GM12878 (cell line): ENCODE results near the gene PSMD11. TPM values are rescaled to one million over a fixed set of nuclear protein-coding genes. Genes with fewer than 3 reads are reported as not detected.

Experiments used
- ATAC-seq: fragments of 200-7000 bp; cut with Tn5 transposase; 3 replicates; pipeline ENCODE4 v1.9.1; 2020; ENCODE audit warnings: mild to moderate bottlenecking, moderate library complexity
- BruUV-seq: library from RNA; stranded (reverse); fragments of 400-500 nt; replicated peaks from 2 replicates; lab custom pipeline; 2021; lab: Mats Ljungman, UMichigan
- CTCF ChIA-PET: fragments of 300-600 bp; sonication (Branson Sonifier 250); formaldehyde crosslinking; extraction: SDS; loops from one replicate; lab custom pipeline; 2021; ENCODE audit warnings: inconsistent platforms; lab: Yijun Ruan, JAX
- POLR2A ChIA-PET: fragments of 350-600 bp; formaldehyde crosslinking; extraction: SDS; loops from one replicate; lab custom pipeline; 2021; ENCODE audit warnings: inconsistent platforms; lab: Charles Lee
- RAD21 ChIA-PET: fragments of 300-600 bp; sonication (Branson Sonifier 250); formaldehyde crosslinking; loops from one replicate; lab custom pipeline; 2023; ENCODE audit warnings: antibody characterized with exemption; ENCODE audit not compliant: unreplicated experiment; lab: Charles Lee
- SMC1A ChIA-PET: fragments of 300-600 bp; sonication (Branson Sonifier 250); formaldehyde crosslinking; loops from one replicate; lab custom pipeline; 2023; ENCODE audit not compliant: unreplicated experiment, uncharacterized antibody; lab: Charles Lee
- DNase-seq: peaks from one replicate; pipeline ENCODE4 v3.0.0-alpha.2; 2011; ENCODE audit warnings: low read depth, low spot score
- FAIRE-seq: peaks from 3 replicates; lab custom pipeline; 2011; peaks lifted over from hg19 to GRCh38; lab: Jason Lieb, UNC
- H2AFZ ChIP-seq: 2 replicates; pipeline ENCODE4 v1.6.0; 2011; ENCODE audit warnings: low read depth, low read length, control low read depth; ENCODE audit not compliant: control insufficient read depth
- H3K27ac ChIP-seq: 2 replicates; pipeline ENCODE4 v1.5.1; 2011; ENCODE audit warnings: control low read depth; ENCODE audit not compliant: control insufficient read depth, insufficient read depth
- H3K27me3 ChIP-seq, 2 experiments: replicated peaks in 1 of 2; 2 replicates each; pipeline versions ENCODE4 v1.6.0 to v1.6.1; 2011; ENCODE audit warnings: low read length in 1 of 2; ENCODE audit not compliant: control insufficient read depth in 2 of 2, insufficient read depth in 2 of 2
- H3K36me3 ChIP-seq, 2 experiments: 2 replicates each; pipeline ENCODE4 v1.5.1; 2011; ENCODE audit warnings: low read length in 1 of 2; ENCODE audit not compliant: control insufficient read depth in 2 of 2, insufficient read depth in 2 of 2
- H3K4me1 ChIP-seq: 2 replicates; pipeline ENCODE4 v1.6.1; 2011; ENCODE audit warnings: mild to moderate bottlenecking, low read length, moderate library complexity, mixed read lengths; ENCODE audit not compliant: control insufficient read depth, insufficient read depth
- H3K4me2 ChIP-seq: 2 replicates; pipeline ENCODE4 v1.6.0; 2011; ENCODE audit warnings: control low read depth; ENCODE audit not compliant: control insufficient read depth, insufficient read depth
- H3K4me3 ChIP-seq: fragments of 200-600 bp; sonication (generic); 2 replicates; pipeline ENCODE4 v1.5.1; 2016
- H3K79me2 ChIP-seq: 2 replicates; pipeline ENCODE4 v1.6.0; 2011; ENCODE audit warnings: low read length; ENCODE audit not compliant: control insufficient read depth, insufficient read depth
- H3K9ac ChIP-seq: 2 replicates; pipeline ENCODE4 v1.8.0; 2011; ENCODE audit warnings: low read length, control low read depth, mixed read lengths; ENCODE audit not compliant: control insufficient read depth, insufficient read depth
- H3K9me3 ChIP-seq: replicated peaks from 3 replicates; pipeline ENCODE4 v1.5.1; 2011; ENCODE audit warnings: mild to moderate bottlenecking, low read length; ENCODE audit not compliant: control insufficient read depth, insufficient read depth
- H4K20me1 ChIP-seq: 2 replicates; pipeline ENCODE4 v1.6.0; 2011; ENCODE audit not compliant: control insufficient read depth, insufficient read depth
- ASH2L ChIP-seq: fragments of 300-600, 200-600 bp; sonication (generic); IDR thresholded peaks from 2 replicates; pipeline ENCODE4 v1.6.1; 2017; ENCODE audit warnings: low read depth, mild to moderate bottlenecking, borderline replicate concordance
- EP300 ChIP-seq, 2 experiments: fragments of 150-350 bp in 1 of 2; IDR thresholded peaks; 2 replicates each; pipeline ENCODE4 v1.6.1; 2011 to 2012; ENCODE audit warnings: low read depth in 2 of 2, low read length in 2 of 2, borderline replicate concordance in 1 of 2, improper control_type of control experiment in 1 of 2, inconsistent platforms in 1 of 2; ENCODE audit not compliant: control insufficient read depth in 1 of 2
- HDGF ChIP-seq: fragments of 450-650 bp; IDR thresholded peaks from 2 replicates; pipeline ENCODE4 v1.6.1; 2016; ENCODE audit warnings: antibody characterized with exemption
- PML ChIP-seq: IDR thresholded peaks from 2 replicates; pipeline ENCODE4 v1.6.1; 2012; ENCODE audit warnings: low read length, inconsistent platforms
- RB1 ChIP-seq: fragments of 450-650 bp; formaldehyde crosslinking; IDR thresholded peaks from 2 replicates; pipeline ENCODE4 v1.6.1; 2017; ENCODE audit warnings: mild to moderate bottlenecking, borderline replicate concordance
- RFX5 ChIP-seq: IDR thresholded peaks from 2 replicates; pipeline ENCODE4 v1.6.1; 2011; ENCODE audit warnings: low read depth, low read length, improper control_type of control experiment
- SMARCA5 ChIP-seq: fragments of 450-650 bp; IDR thresholded peaks from 2 replicates; pipeline ENCODE4 v1.6.1; 2017; ENCODE audit warnings: mild to moderate bottlenecking
- WGBS: methylation state at CpG from one replicate; pipeline ENCODE4 v1.1.6; 2016; ENCODE audit warnings: low lambda C conversion rate; ENCODE audit not compliant: insufficient replicate concordance, insufficient coverage; ENCODE audit errors: missing lambda C conversion rate; 5-methylcytosine and 5-hydroxymethylcytosine counted together
- in situ Hi-C: fragments of 300-500 bp; cut with MboI; formaldehyde crosslinking; loops from 9 replicates; pipeline ENCODE4 v1.14.3; 2018; ENCODE audit warnings: mixed read lengths
- intact Hi-C: fragments of 100-400 bp; cut with micrococcal nuclease; formaldehyde crosslinking; loops from one replicate; pipeline ENCODE4 v1.14.2; 2022; ENCODE audit not compliant: unreplicated experiment
- polyA plus RNA-seq, 11 experiments: library from polyadenylated mRNA; depleted of rRNA in 4 of 11; unstranded in 6 of 11; stranded (reverse) in 5 of 11; fragments of >200 nt; fragmentation: Nextera tagmentation in 4 of 11; fragmentation: Illumina TruSeq in 1 of 11; extraction: Ambion mirVana in 4 of 11; extraction: Trizol in 1 of 11; gene quantifications; 1 replicate in 1 of 11; 2 replicates in 10 of 11; pipeline versions ENCODE4 v1.2.1 to v1.2.3, GENCODE V29; 2011 to 2016; ENCODE audit warnings: inconsistent platforms in 2 of 11, missing spikeins in 2 of 11, low read depth in 1 of 11
- total RNA-seq, 4 experiments: library from RNA; depleted of rRNA in 3 of 4; stranded (reverse); fragments of >200 nt in 3 of 4; fragmentation: Illumina TruSeq in 1 of 4; extraction: Trizol in 1 of 4; gene quantifications; 2 replicates each; pipeline versions ENCODE4 v1.2.1 to v1.2.3, GENCODE V29; 2013 to 2021
- TF ChIP-seq, protein P1 (sequence below): IDR thresholded peaks from 2 replicates; pipeline ENCODE4 v1.6.1; 2011; ENCODE audit warnings: borderline replicate concordance, low read depth, mild to moderate bottlenecking, moderate library complexity, low read length; ENCODE audit not compliant: insufficient read depth, poor library complexity, severe bottlenecking

The PSMD11 gene
- total and polyA plus RNA-seq, 10 of the 15 experiments (the other 5 are each of a cell fraction or from before 2014, with no cell fraction given), result 84.1 to 319 (median 120) TPM

DNA sequence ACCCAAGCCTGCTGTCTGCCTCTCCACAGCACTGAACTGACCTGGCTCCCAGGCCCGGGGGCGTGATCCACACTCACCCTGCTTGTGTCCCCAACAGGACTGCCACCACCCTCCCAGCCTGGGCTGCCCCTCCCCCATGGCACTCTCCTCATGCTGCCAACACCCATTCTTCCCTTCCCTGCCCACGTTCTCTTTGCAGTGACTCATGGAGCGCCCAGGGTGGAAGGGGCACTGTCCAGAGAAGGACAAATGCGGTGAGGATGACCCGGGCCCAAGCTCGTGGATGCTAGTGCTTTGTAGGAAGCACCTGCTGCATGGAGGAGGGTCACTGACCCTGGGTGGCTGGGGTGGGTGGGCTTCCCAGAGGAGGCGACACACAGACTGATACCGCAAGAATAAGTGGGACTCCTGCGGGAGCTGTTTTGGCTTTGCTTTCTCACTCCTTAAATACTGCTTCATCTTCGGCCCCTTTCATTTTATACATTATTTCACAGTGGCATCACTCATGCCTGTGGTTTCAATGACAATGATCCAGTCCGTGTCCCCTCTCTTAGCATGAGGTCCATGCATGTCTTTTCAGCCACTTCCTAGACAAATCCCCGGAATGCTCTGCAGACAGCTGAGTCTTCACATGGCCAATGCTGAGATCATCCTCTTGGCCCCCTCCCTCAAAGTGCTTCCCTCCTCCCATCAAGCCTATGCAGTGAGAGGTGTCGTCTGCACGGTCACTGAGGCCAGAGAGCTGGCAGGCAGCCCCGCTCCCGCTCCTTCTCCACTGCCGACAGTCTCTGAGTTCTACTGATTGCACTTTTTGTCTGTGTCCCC, 60.1 kb downstream of the PSMD11 start:
- in situ Hi-C loops (no loop called here), intact Hi-C loops (no loop called here)
- Histone ChIP-seq H3K27me3 (no peaks in the 10 kb centered on the region), H3K27ac (peak overlapping the region; percentile 87), H3K9me3 (no peaks in the 10 kb centered on the region), H3K4me2 (peak overlapping the region; percentile 63), H4K20me1 (no peaks in the 10 kb centered on the region), H3K4me1 (peaks cover 27% of the 10 kb centered on the region), H3K9ac (peak overlapping the region; percentile 69), H3K4me3 (no peak overlapping the region), H2AFZ (no peak overlapping the region), H3K79me2 (no peaks in the 10 kb centered on the region), H3K36me3 (no peaks in the 10 kb centered on the region; a peak in 1 of 4 replicates)
- ChIA-PET POLR2A (interaction anchor here (0.8 to 18.8 kb wide), 7 partner anchors 8 to 62 kb away, joined by 3 to 308 read pairs (median 8); partner anchors contain the start of gene CDK5R1), RAD21 (interaction anchor here (0.6 to 3.0 kb wide), 18 partner anchors 7 to 154 kb away, joined by 3 to 35 read pairs (median 4); partner anchors contain the start of gene CDK5R1), SMC1A (interaction anchor here (0.9 to 3.5 kb wide), 14 partner anchors 8 to 92 kb away, joined by 3 to 34 read pairs (median 6); partner anchors contain the start of gene CDK5R1), CTCF (interaction anchor here (1.4 to 1.9 kb wide), 3 partner anchors 10 to 16 kb away, joined by 3 to 12 read pairs (median 4); no protein-coding TSS in a partner anchor)
- BruUV-seq, result TSS peak; percentile 99
- 57% methylated on average over 18 of the region's 18 CpGs for WGBS
- DNase-seq (no peak), ATAC-seq (no peak), FAIRE-seq (no peak)
- TF ChIP-seq RFX5 (no peak), PML (no peak), ASH2L (no peak), RB1 (0 out of 2 replicates have a peak, but pooled peaks have one; percentile 54), HDGF (peak; percentile 82; the same call in 1 of the 2 replicates), EP300 (IDR thresholded peaks at IDR 0.05; ENCODE audit: borderline replicate concordance in 1 of 2, control insufficient read depth in 1 of 2, low read depth in 2 of 2, low read length in 2 of 2) (no peak), SMARCA5 (0 out of 2 replicates have a peak, but pooled peaks have one; percentile 9)
- TF ChIP-seq, protein P1, sequence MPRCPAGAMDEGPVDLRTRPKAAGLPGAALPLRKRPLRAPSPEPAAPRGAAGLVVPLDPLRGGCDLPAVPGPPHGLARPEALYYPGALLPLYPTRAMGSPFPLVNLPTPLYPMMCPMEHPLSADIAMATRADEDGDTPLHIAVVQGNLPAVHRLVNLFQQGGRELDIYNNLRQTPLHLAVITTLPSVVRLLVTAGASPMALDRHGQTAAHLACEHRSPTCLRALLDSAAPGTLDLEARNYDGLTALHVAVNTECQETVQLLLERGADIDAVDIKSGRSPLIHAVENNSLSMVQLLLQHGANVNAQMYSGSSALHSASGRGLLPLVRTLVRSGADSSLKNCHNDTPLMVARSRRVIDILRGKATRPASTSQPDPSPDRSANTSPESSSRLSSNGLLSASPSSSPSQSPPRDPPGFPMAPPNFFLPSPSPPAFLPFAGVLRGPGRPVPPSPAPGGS, result no peak
